H1 (cell line): ENCODE results near the gene EPHA5. TPM values are rescaled to one million over a fixed set of nuclear protein-coding genes. Genes with fewer than 3 reads are reported as not detected.

Experiments
- CTCF ChIA-PET: fragments of 300-600 bp; sonication (Branson Sonifier 250); formaldehyde crosslinking; loops from one replicate; lab custom pipeline; 2021; ENCODE audit not compliant: partially characterized antibody; lab: Charles Lee
- POLR2A ChIA-PET: fragments of 300-600 bp; sonication (Branson Sonifier 250); formaldehyde crosslinking; loops from one replicate; lab custom pipeline; 2021; ENCODE audit warnings: inconsistent platforms; ENCODE audit not compliant: partially characterized antibody; lab: Charles Lee
- DNase-seq, 2 experiments: peaks; one replicate each; pipeline versions ENCODE4 v3.0.0 to v3.0.0-alpha.2; 2010 to 2022; ENCODE audit warnings: low spot score in 2 of 2, low read depth in 1 of 2, mixed read lengths in 1 of 2
- FAIRE-seq: peaks from 2 replicates; lab custom pipeline; 2011; peaks lifted over from hg19 to GRCh38; lab: Jason Lieb, UNC
- H2AFZ ChIP-seq: 2 replicates; pipeline ENCODE4 v1.8.1; 2012; ENCODE audit warnings: low read length, inconsistent platforms
- H2AK5ac ChIP-seq: 2 replicates; pipeline ENCODE4 v1.6.1; 2013; ENCODE audit warnings: low read depth, low read length
- H2BK120ac ChIP-seq: replicated peaks from 2 replicates; pipeline ENCODE3; 2013; ENCODE audit warnings: low read depth, low read length, inconsistent platforms
- H2BK12ac ChIP-seq: 2 replicates; pipeline ENCODE4 v1.6.1; 2013; ENCODE audit warnings: low read depth, low read length
- H2BK15ac ChIP-seq: 2 replicates; pipeline ENCODE4 v1.6.1; 2013; ENCODE audit warnings: low read length
- H2BK20ac ChIP-seq: 2 replicates; pipeline ENCODE4 v1.6.1; 2013; ENCODE audit warnings: low read length
- H2BK5ac ChIP-seq: 2 replicates; pipeline ENCODE4 v1.6.1; 2013; ENCODE audit warnings: low read depth, low read length
- H3K14ac ChIP-seq: 2 replicates; pipeline ENCODE4 v1.6.1; 2013; ENCODE audit warnings: inconsistent platforms; ENCODE audit not compliant: insufficient read length
- H3K18ac ChIP-seq: 2 replicates; pipeline ENCODE4 v1.6.1; 2013; ENCODE audit warnings: low read length; ENCODE audit errors: extremely low read depth
- H3K23ac ChIP-seq: 2 replicates; pipeline ENCODE4 v1.6.1; 2013; ENCODE audit warnings: inconsistent platforms; ENCODE audit not compliant: insufficient read length
- H3K23me2 ChIP-seq: 2 replicates; pipeline ENCODE4 v1.6.1; 2013; ENCODE audit warnings: low read depth, low read length
- H3K27ac ChIP-seq: 2 replicates; pipeline ENCODE4 v1.6.1; 2011; ENCODE audit warnings: low read depth, low read length, inconsistent platforms
- H3K27me3 ChIP-seq, 4 experiments: replicated peaks in 1 of 4; 1 replicate in 1 of 4; 2 replicates in 3 of 4; pipeline versions ENCODE4 v1.6.1 to v1.8.1; 2011 to 2013; ENCODE audit warnings: low read length in 3 of 4, mild to moderate bottlenecking in 3 of 4, inconsistent platforms in 2 of 4, mixed read lengths in 2 of 4, moderate library complexity in 1 of 4; ENCODE audit not compliant: control insufficient read depth in 3 of 4, insufficient read depth in 3 of 4; ENCODE audit errors: extremely low read depth in 1 of 4
- H3K36me3 ChIP-seq, 4 experiments: 2 replicates each; pipeline versions ENCODE4 v1.6.1 to v1.8.1; 2011 to 2013; ENCODE audit warnings: mild to moderate bottlenecking in 4 of 4, low read length in 3 of 4, moderate library complexity in 2 of 4, control low read depth in 1 of 4, inconsistent platforms in 1 of 4; ENCODE audit not compliant: insufficient read depth in 4 of 4, control insufficient read depth in 2 of 4
- H3K4ac ChIP-seq: replicated peaks from 2 replicates; pipeline ENCODE3; 2013; ENCODE audit warnings: low read length, low read depth, mixed read lengths, inconsistent platforms; ENCODE audit not compliant: insufficient read length
- H3K4me1 ChIP-seq, 4 experiments: replicated peaks in 1 of 4; 1 replicate in 1 of 4; 2 replicates in 3 of 4; pipeline versions ENCODE4 v1.6.1 to v1.8.1; 2011 to 2013; ENCODE audit warnings: low read length in 3 of 4, inconsistent platforms in 2 of 4, mixed read lengths in 1 of 4; ENCODE audit not compliant: insufficient read depth in 4 of 4, control insufficient read depth in 3 of 4
- H3K4me2 ChIP-seq, 2 experiments: 2 replicates each; pipeline versions ENCODE4 v1.6.1 to v1.8.1; 2011 to 2013; ENCODE audit warnings: low read depth in 2 of 2, low read length in 2 of 2, control low read depth in 1 of 2, inconsistent platforms in 1 of 2, mild to moderate bottlenecking in 1 of 2; ENCODE audit not compliant: insufficient read depth in 1 of 2
- H3K4me3 ChIP-seq, 4 experiments: fragments of 200-600, 300-600 bp in 1 of 4; sonication (generic), shearing (Covaris generic), sonication (Bioruptor Twin) in 1 of 4; 2 replicates each; pipeline versions ENCODE4 v1.5.1 to v1.8.1; 2011 to 2016; ENCODE audit warnings: low read length in 4 of 4, low read depth in 3 of 4, control low read depth in 2 of 4, inconsistent platforms in 2 of 4, mild to moderate bottlenecking in 2 of 4, mixed read lengths in 1 of 4, moderate library complexity in 1 of 4; ENCODE audit not compliant: insufficient read depth in 2 of 4; ENCODE audit errors: extremely low read depth in 1 of 4
- H3K56ac ChIP-seq: replicated peaks from 2 replicates; pipeline ENCODE3; 2013; ENCODE audit warnings: low read depth, mild to moderate bottlenecking, mixed read lengths, low read length, inconsistent platforms; ENCODE audit not compliant: insufficient read length
- H3K79me1 ChIP-seq: 2 replicates; pipeline ENCODE4 v1.6.1; 2013; ENCODE audit warnings: low read depth, low read length, control low read depth
- H3K79me2 ChIP-seq, 2 experiments: 2 replicates each; pipeline versions ENCODE4 v1.6.1 to v1.8.1; 2012 to 2013; ENCODE audit warnings: low read length in 2 of 2, mild to moderate bottlenecking in 2 of 2, inconsistent platforms in 1 of 2; ENCODE audit not compliant: insufficient read depth in 2 of 2, control insufficient read depth in 1 of 2
- H3K9ac ChIP-seq, 4 experiments: replicated peaks in 1 of 4; 1 replicate in 1 of 4; 2 replicates in 3 of 4; pipeline versions ENCODE4 v1.6.1 to v1.8.1; 2011 to 2013; ENCODE audit warnings: low read depth in 3 of 4, low read length in 3 of 4, control low read depth in 2 of 4, mild to moderate bottlenecking in 2 of 4, moderate library complexity in 2 of 4, inconsistent platforms in 1 of 4; ENCODE audit errors: extremely low read depth in 1 of 4
- H3K9me3 ChIP-seq, 2 experiments: 2 replicates each; pipeline versions ENCODE4 v1.6.1 to v1.8.1; 2012 to 2013; ENCODE audit warnings: mild to moderate bottlenecking in 2 of 2, moderate library complexity in 2 of 2, control low read depth in 1 of 2, inconsistent platforms in 1 of 2, low read depth in 1 of 2, low read length in 1 of 2, mixed read lengths in 1 of 2; ENCODE audit not compliant: insufficient read depth in 2 of 2
- H4K20me1 ChIP-seq, 2 experiments: replicated peaks in 1 of 2; 2 replicates each; pipeline versions ENCODE3 to v1.8.1; 2011 to 2013; ENCODE audit warnings: inconsistent platforms in 2 of 2, low read length in 2 of 2, mild to moderate bottlenecking in 1 of 2; ENCODE audit not compliant: insufficient read depth in 2 of 2, control insufficient read depth in 1 of 2
- H4K5ac ChIP-seq: 2 replicates; pipeline ENCODE4 v1.6.1; 2013; ENCODE audit warnings: low read length, low read depth, mixed read lengths, inconsistent platforms; ENCODE audit not compliant: insufficient read length
- H4K8ac ChIP-seq: 2 replicates; pipeline ENCODE4 v1.8.0; 2013; ENCODE audit warnings: mild to moderate bottlenecking, moderate library complexity, low read length, inconsistent platforms; ENCODE audit not compliant: insufficient read depth; ENCODE audit errors: extremely low read depth
- H4K91ac ChIP-seq: replicated peaks from 2 replicates; pipeline ENCODE3; 2013; ENCODE audit warnings: low read length, mixed read lengths, inconsistent platforms; ENCODE audit not compliant: insufficient read length
- WGBS, 2 experiments: shearing (Covaris generic) in 1 of 2; methylation state at CpG; one replicate each; pipeline versions ENCODE4 v1.1.6 to v1.1.7; 2013 to 2015; ENCODE audit warnings: low lambda C conversion rate in 2 of 2, mixed read lengths in 2 of 2, inconsistent platforms in 1 of 2, low coverage in 1 of 2, missing lambda C conversion rate in 1 of 2; ENCODE audit not compliant: insufficient replicate concordance in 2 of 2, insufficient coverage in 1 of 2, insufficient read length in 1 of 2; ENCODE audit errors: extremely low coverage in 1 of 2, missing lambda C conversion rate in 1 of 2; 5-methylcytosine and 5-hydroxymethylcytosine counted together
- polyA plus RNA-seq, 7 experiments: library from polyadenylated mRNA; depleted of rRNA in 3 of 7; stranded (reverse) in 5 of 7; unstranded in 2 of 7; fragments of >200 nt in 5 of 7; fragments of 200-250 nt in 2 of 7; gene quantifications; 1 replicate in 5 of 7; 2 replicates in 1 of 7; 4 replicates in 1 of 7; pipeline versions ENCODE4 v1.2.1 to v1.2.3, GENCODE V29; 2011 to 2013; ENCODE audit warnings: missing spikeins in 2 of 7, mixed read lengths in 2 of 7
- total RNA-seq: library from RNA; stranded (reverse); fragmentation: NEBNext Ultra II Directional; extraction: Animal tissue kit (Norgen Biotek cat#: 25700); gene quantifications from 2 replicates; pipeline ENCODE4 v1.2.1, GENCODE V29; 2021

Gene EPHA5
- total and polyA plus RNA-seq, 2 of the 8 experiments (the other 6 are each of a cell fraction or from before 2014, with no cell fraction given), result 0.03 to 0.11 TPM

DNA sequence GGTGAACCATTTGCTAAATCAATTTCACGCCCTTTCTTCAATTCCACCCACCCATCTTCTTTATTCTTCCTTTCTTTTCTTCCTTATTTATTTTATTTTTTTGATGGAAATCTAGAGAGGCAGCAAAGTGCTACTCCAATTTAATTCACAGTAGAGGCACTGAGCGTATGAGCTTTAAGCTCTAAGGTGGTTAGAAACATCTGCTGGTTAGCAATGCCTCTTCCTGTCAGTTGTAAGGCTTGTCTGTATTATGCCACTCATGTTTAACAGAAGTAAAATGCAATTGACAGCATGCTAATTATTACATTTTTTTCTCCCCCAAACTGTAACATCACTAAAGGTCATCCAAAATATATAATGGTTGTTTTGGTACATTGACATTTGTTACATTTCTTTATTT, 103.8 kb downstream of the EPHA5 start:
- H3K18ac ChIP-seq, result no peak overlapping the region
- no peak overlapping the region for H3K9ac ChIP-seq
- no peak overlapping the region for H3K4ac ChIP-seq
- no peaks in the 10 kb centered on the region for H3K79me2 ChIP-seq
- no peak overlapping the region for H2BK15ac ChIP-seq
- H3K4me1 ChIP-seq, result no peaks in the 10 kb centered on the region; a peak in 1 of 7 replicates
- 72 to 100% methylated on average over 1 to 2 of the region's 2 CpGs for WGBS, 2 experiments
- H3K4me2 ChIP-seq, result no peak overlapping the region
- no peak overlapping the region for H3K56ac ChIP-seq
- no peak overlapping the region for H2AK5ac ChIP-seq
- no peak overlapping the region for H3K14ac ChIP-seq
- no peak overlapping the region for H4K91ac ChIP-seq
- H3K79me1 ChIP-seq, result no peaks in the 10 kb centered on the region
- H4K8ac ChIP-seq, result no peak overlapping the region
- no peak overlapping the region for H2AFZ ChIP-seq
- H2BK5ac ChIP-seq, result no peak overlapping the region
- no peak overlapping the region for H2BK12ac ChIP-seq
- no peak overlapping the region for H2BK20ac ChIP-seq
- no peaks in the 10 kb centered on the region for H3K27me3 ChIP-seq
- CTCF ChIA-PET, result interaction anchor here (0.9 kb wide), 1 partner anchor 533 kb away, joined by 3 read pairs; no protein-coding TSS in a partner anchor
- no peaks in the 10 kb centered on the region for H3K36me3 ChIP-seq
- no peak overlapping the region for H3K4me3 ChIP-seq
- no peaks in the 10 kb centered on the region for H4K20me1 ChIP-seq
- H4K5ac ChIP-seq, result no peak overlapping the region
- no peak for FAIRE-seq
- no peak overlapping the region for H3K27ac ChIP-seq
- H2BK120ac ChIP-seq, result no peak overlapping the region
- POLR2A ChIA-PET, result no interaction called here
- H3K9me3 ChIP-seq, result no peaks in the 10 kb centered on the region
- H3K23ac ChIP-seq, result no peak overlapping the region
- H3K23me2 ChIP-seq, result no peaks in the 10 kb centered on the region
- no peak for DNase-seq
